PC-9 (cell line): Measurements from ENCODE around the gene TSPAN18.

Experiments used
- EZH2 ChIP-seq: fragments of 200-600 bp; sonication (generic); IDR thresholded peaks from 2 replicates; pipeline ENCODE4 v1.8.0; 2017; ENCODE audit warnings: antibody characterized with exemption, low read depth
- TF ChIP-seq, protein P1 (sequence below): fragments of 200-600 bp; sonication (generic); conservative IDR thresholded peaks from 2 replicates; pipeline ENCODE4 v1.6.1; 2017; ENCODE audit warnings: mixed run types, antibody characterized with exemption, mild to moderate bottlenecking, moderate library complexity

DNA sequence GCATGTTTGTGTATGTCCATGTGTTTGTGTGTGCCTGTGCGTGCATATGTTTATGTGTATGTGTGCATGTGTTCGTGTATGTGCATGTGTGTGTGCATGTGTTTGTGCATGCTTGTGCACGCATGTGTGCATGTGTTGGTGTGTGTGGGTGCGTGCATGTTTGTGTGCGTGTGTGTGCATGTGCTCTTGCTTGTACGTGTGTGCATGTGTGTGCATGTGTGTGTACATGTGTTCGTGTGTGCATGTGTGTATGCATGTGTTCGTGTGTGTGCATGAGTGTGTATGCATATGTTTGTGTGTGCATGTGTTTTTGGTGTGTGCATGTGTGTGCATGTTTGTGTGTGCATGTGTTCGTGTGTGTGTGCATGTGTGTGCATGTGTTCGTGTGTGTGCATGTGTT is 63.4 kb downstream of the TSPAN18 start:
- TF ChIP-seq, protein P1, sequence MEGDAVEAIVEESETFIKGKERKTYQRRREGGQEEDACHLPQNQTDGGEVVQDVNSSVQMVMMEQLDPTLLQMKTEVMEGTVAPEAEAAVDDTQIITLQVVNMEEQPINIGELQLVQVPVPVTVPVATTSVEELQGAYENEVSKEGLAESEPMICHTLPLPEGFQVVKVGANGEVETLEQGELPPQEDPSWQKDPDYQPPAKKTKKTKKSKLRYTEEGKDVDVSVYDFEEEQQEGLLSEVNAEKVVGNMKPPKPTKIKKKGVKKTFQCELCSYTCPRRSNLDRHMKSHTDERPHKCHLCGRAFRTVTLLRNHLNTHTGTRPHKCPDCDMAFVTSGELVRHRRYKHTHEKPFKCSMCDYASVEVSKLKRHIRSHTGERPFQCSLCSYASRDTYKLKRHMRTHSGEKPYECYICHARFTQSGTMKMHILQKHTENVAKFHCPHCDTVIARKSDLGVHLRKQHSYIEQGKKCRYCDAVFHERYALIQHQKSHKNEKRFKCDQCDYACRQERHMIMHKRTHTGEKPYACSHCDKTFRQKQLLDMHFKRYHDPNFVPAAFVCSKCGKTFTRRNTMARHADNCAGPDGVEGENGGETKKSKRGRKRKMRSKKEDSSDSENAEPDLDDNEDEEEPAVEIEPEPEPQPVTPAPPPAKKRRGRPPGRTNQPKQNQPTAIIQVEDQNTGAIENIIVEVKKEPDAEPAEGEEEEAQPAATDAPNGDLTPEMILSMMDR, result no peak
- TF ChIP-seq EZH2, result no peak
